T-cell (primary cell): ENCODE measurements around the gene RHOD. TPM values are rescaled to one million over a fixed set of nuclear protein-coding genes. Genes with fewer than 3 reads are reported as not detected.
A peak's percentile ranks its signal among the peaks of the same experiment; 100 is the strongest.

Experiments used
- ATAC-seq, 4 experiments: fragments of 200-7000 bp in 3 of 4; fragments of 150-1000 bp in 1 of 4; cut with Tn5 transposase; replicated peaks in 1 of 4; 1 replicate in 3 of 4; 2 replicates in 1 of 4; pipeline ENCODE4 v1.10.0; 2021; ENCODE audit warnings: moderate library complexity in 3 of 4, mild to moderate bottlenecking in 2 of 4, moderate number of reproducible peaks in 1 of 4
- CTCF ChIA-PET, 2 donors: fragments of 300-600 bp; sonication (Branson Sonifier 250); formaldehyde crosslinking; loops; one replicate each; lab custom pipeline; 2022; ENCODE audit warnings: antibody characterized with exemption in 2 of 2; lab: Charles Lee
- POLR2A ChIA-PET, 2 donors: fragments of 300-600 bp; sonication (Branson Sonifier 250); formaldehyde crosslinking; loops; one replicate each; lab custom pipeline; 2022; ENCODE audit warnings: antibody characterized with exemption in 2 of 2; lab: Charles Lee
- DNase-seq, 35 experiments: peaks; one replicate each; pipeline versions ENCODE4 v3.0.0 to v3.0.0-alpha.2; 2013 to 2023
- H3K27ac ChIP-seq: one replicate; pipeline ENCODE4 v1.5.1; 2013; ENCODE audit warnings: low read length
- H3K27me3 ChIP-seq, 2 experiments: replicated peaks in 1 of 2; 1 replicate in 1 of 2; 2 replicates in 1 of 2; pipeline versions ENCODE4 v1.6.1 to v1.7.0; 2013; ENCODE audit warnings: low read length in 1 of 2, mixed read lengths in 1 of 2; ENCODE audit not compliant: control insufficient read depth in 2 of 2, insufficient read depth in 2 of 2; ENCODE audit errors: extremely low read depth in 1 of 2
- H3K36me3 ChIP-seq, 2 donors: 1 replicate in 1 of 2; 2 replicates in 1 of 2; pipeline versions ENCODE4 v1.6.1 to v1.7.0; 2013; ENCODE audit warnings: low read length in 1 of 2; ENCODE audit not compliant: control insufficient read depth in 2 of 2, insufficient read depth in 1 of 2; ENCODE audit errors: extremely low read depth in 1 of 2
- H3K4me1 ChIP-seq, 2 experiments: 1 replicate in 1 of 2; 2 replicates in 1 of 2; pipeline versions ENCODE4 v1.6.1 to v1.7.0; 2013; ENCODE audit warnings: low read length in 2 of 2, mixed read lengths in 1 of 2; ENCODE audit not compliant: insufficient read depth in 2 of 2, control insufficient read depth in 1 of 2; ENCODE audit errors: extremely low read depth in 1 of 2
- H3K4me3 ChIP-seq, 2 donors: 1 replicate in 1 of 2; 2 replicates in 1 of 2; pipeline versions ENCODE4 v1.5.1 to v1.7.0; 2013; ENCODE audit warnings: mild to moderate bottlenecking in 2 of 2, low read length in 1 of 2, moderate library complexity in 1 of 2; ENCODE audit not compliant: control insufficient read depth in 1 of 2; ENCODE audit errors: extremely low read depth in 1 of 2
- H3K9me3 ChIP-seq: 2 replicates; pipeline ENCODE4 v1.7.0; 2013
- H3K27ac Mint-ChIP-seq, 2 donors: one replicate each; pipeline ENCODE4 v1.8.0; 2020 to 2021; ENCODE audit warnings: mild to moderate bottlenecking in 2 of 2, mixed read lengths in 2 of 2
- H3K27me3 Mint-ChIP-seq, 2 donors: one replicate each; pipeline ENCODE4 v1.8.0; 2021 to 2022; ENCODE audit warnings: mixed read lengths in 2 of 2
- H3K36me3 Mint-ChIP-seq: one replicate; pipeline ENCODE4 v1.8.0; 2021; ENCODE audit warnings: mixed read lengths
- H3K4me1 Mint-ChIP-seq, 3 donors: one replicate each; pipeline ENCODE4 v1.8.0; 2020 to 2022; ENCODE audit warnings: mixed read lengths in 3 of 3, mild to moderate bottlenecking in 1 of 3
- H3K4me3 Mint-ChIP-seq, 3 donors: one replicate each; pipeline ENCODE4 v1.8.0; 2020 to 2022; ENCODE audit warnings: mild to moderate bottlenecking in 3 of 3, mixed read lengths in 3 of 3, moderate library complexity in 3 of 3
- H3K9me3 Mint-ChIP-seq, 3 donors: one replicate each; pipeline ENCODE4 v1.8.0; 2020 to 2022; ENCODE audit warnings: mixed read lengths in 3 of 3
- WGBS: methylation state at CpG from one replicate; pipeline ENCODE4 v1.1.5; 2013; ENCODE audit warnings: missing lambda C conversion rate; ENCODE audit not compliant: insufficient coverage; 5-methylcytosine and 5-hydroxymethylcytosine counted together
- total RNA-seq, 35 experiments: library from RNA in 6 of 35; stranded (reverse) in 6 of 35; fragments of 120-200 nt in 1 of 35; gene quantifications; one replicate each; pipeline versions ENCODE4 v1.2.1 to v1.2.4 and lab custom pipeline; 2013 to 2026

The RHOD gene
- total RNA-seq, 5 donors from 2014 or later (not counting 1 experiment from before 2014, with no cell fraction given) = 0.59 to 0.88 (median 0.66) TPM; not detected in 2

DNA sequence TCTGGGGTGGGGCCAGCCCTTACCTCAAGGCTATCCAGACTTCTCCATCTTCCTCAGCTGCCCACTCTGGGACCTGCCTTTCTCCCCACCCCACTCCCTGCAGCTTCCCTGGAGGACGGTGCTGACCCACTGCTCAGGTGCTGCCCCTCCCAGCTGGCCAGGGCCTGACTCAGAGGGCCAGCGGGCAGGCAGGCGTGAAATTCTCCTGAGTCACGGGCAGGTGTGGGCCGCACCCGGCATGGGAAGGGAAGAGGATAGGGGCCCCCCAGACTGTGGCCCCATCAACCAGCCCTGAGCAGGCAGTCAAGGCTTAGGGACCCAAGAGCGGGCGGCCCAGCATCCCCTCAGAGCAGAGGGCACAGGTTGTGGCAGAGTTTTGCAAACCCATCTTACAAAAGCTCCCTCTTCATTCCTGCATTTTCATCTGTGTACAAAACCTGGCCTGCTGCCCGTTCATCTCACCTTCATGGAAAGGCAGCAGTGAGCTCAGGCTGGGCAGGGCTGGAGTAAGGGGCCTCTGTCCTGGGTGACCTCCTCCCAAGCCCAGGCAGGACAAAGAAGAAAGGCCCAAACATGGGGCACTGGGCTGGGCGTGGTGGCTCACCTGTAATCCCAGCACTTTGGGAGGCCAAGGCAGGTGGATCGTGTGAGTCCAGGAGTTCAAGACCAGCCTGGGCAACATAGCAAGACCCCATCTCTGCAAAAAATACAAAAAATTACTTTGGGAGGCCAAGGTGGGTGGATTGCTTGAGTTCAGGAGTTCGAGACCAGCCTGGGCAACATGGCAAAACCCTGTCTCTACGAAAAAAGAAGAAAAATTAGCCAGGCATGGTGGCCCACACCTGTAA, 6.1 kb downstream of the RHOD start:
- no peak overlapping the region for H3K27ac Mint-ChIP-seq

DNA sequence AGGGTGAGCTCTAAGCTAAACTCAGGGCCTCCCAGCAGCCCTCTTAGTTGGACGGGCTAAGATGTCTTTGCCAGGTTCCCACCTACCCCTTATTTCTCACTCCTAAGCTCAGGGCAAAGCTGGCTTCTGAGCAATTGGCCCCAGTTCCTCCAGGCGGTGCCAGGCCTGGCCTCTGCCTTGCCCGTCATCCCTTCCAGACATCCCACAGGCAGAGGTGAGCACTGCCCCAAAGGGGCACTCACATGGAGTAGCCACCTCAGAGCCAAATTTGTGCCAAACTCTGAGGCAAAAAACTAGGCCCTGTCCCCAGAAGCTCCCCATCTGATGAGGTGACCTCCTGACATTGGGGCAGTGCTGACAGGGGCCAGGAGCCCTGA, 9.7 kb downstream of the RHOD start:
- H3K9me3 Mint-ChIP-seq = no peaks in the 10 kb centered on the region
- peaks cover 0 to 2% of the 10 kb centered on the region in 2 experiments for H3K4me1 ChIP-seq
- H3K9me3 ChIP-seq = no peaks in the 10 kb centered on the region
- H3K4me3 Mint-ChIP-seq = no peak overlapping the region
- no peaks in the 10 kb centered on the region for H3K36me3 ChIP-seq
- 92% methylated on average over 3 of the region's 3 CpGs for WGBS
- no peak overlapping the region for H3K27ac Mint-ChIP-seq
- no peaks in the 10 kb centered on the region for H3K4me1 Mint-ChIP-seq
- ATAC-seq (no peak), DNase-seq (no peak)
- H3K27ac ChIP-seq = no peak overlapping the region
- H3K36me3 Mint-ChIP-seq = no peaks in the 10 kb centered on the region
- ChIA-PET CTCF (no interaction called here), POLR2A (no interaction called here)
- H3K27me3 ChIP-seq = peaks cover 0 to 16% of the 10 kb centered on the region in 2 experiments
- H3K4me3 ChIP-seq = no peak overlapping the region
- H3K27me3 Mint-ChIP-seq = no peaks in the 10 kb centered on the region

More for the DNA sequence above, 6.1 kb downstream of the RHOD start:
- ChIA-PET CTCF (no interaction called here), POLR2A (no interaction called here)
- Histone ChIP-seq H3K4me1 (no peaks in the 10 kb centered on the region), H3K36me3 (no peaks in the 10 kb centered on the region), H3K4me3 (no peak overlapping the region), H3K27me3 (peaks cover 0 to 7% of the 10 kb centered on the region in 2 experiments), H3K9me3 (no peaks in the 10 kb centered on the region), H3K27ac (no peak overlapping the region)
- Mint-ChIP-seq H3K9me3 (no peaks in the 10 kb centered on the region), H3K4me1 (no peaks in the 10 kb centered on the region), H3K4me3 (no peak overlapping the region), H3K27me3 (no peaks in the 10 kb centered on the region), H3K36me3 (no peaks in the 10 kb centered on the region)
- DNase-seq (no peak), ATAC-seq (no peak)
- WGBS = 94% methylated on average over 3 of the region's 13 CpGs

DNA sequence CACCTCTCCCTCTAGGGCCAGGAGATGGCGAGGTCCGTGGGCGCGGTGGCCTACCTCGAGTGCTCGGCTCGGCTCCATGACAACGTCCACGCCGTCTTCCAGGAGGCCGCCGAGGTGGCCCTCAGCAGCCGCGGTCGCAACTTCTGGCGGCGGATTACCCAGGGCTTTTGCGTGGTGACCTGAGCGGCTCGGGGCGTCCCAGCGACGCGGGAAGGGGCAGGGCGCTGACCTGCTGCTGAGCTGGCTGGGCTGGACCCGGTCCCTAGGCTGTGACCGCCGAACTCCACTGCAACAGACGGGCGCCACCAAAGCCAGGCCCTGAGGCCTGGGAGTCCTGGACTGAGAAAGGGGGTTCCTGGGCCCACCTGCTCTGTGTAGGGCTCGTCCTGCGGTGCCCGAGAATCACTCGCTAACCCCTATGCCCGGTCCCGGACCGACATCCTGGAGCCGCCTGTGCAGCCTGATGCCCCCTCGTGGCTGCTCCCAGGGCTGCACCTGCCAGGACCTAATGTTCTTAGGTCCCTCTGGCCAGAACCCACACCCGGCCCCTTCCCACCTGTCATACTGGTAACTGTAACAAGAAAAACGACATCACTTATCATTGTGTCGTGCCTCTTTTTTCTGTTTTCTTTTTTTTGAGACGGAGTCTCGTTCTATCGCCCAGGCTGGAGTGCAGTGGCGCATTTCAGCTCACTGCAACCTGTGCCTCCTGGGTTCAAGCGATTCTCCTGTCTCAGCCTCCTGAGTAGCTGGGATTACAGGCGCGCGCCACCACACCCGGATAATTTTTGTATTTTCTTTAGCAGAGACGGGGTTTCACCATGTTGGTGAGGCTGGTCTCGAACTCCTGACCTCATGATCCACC, 15.0 kb downstream of the RHOD start:
- H3K36me3 ChIP-seq = no peaks in the 10 kb centered on the region
- ChIA-PET CTCF (no interaction called here), POLR2A (no interaction called here)
- no peaks in the 10 kb centered on the region for H3K9me3 Mint-ChIP-seq
- WGBS = 43% methylated on average over 52 of the region's 53 CpGs
- DNase-seq (peak; percentile 11 to 79 (median 60)), ATAC-seq (peak; percentile 85 to 92 (median 92))
- peaks cover 0 to 4% of the 10 kb centered on the region in 2 donors for H3K27me3 Mint-ChIP-seq
- no peak overlapping the region for H3K27ac ChIP-seq
- peak overlapping the region; percentile 8 to 66 for H3K4me3 ChIP-seq
- peaks cover 0 to 28% of the 10 kb centered on the region in 2 experiments for H3K27me3 ChIP-seq
- peaks cover 0 to 9% of the 10 kb centered on the region in 2 experiments for H3K4me1 ChIP-seq
- no peaks in the 10 kb centered on the region for H3K9me3 ChIP-seq
- H3K4me1 Mint-ChIP-seq = peaks cover 3 to 6% (median 4%) of the 10 kb centered on the region in 3 donors
- peak overlapping the region; percentile 44 to 58 (median 50) for H3K4me3 Mint-ChIP-seq
- no peak overlapping the region for H3K27ac Mint-ChIP-seq
- no peaks in the 10 kb centered on the region for H3K36me3 Mint-ChIP-seq

DNA sequence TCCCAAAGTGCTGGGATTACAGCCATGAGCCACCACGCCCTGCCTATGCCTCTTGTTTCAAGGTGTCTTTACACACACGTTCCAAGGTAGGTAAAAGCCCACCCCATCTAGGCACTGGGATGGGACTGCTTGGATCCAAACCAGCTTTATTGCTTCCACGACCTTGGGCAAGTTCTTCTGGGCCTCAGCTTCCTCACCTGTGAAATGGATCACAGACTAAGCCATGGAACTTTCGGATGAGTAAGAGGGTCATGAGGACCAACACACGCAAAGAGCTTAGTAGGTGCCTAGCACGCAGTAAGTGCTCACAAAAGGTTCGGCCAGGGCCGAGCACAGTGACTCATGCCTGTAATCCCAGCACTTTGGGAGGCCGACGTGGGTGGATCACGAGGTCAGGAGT, 15.6 kb downstream of the RHOD start:
- H3K4me3 Mint-ChIP-seq = no peak overlapping the region
- H3K36me3 ChIP-seq = no peaks in the 10 kb centered on the region
- POLR2A ChIA-PET = no interaction called here
- no peaks in the 10 kb centered on the region for H3K9me3 Mint-ChIP-seq
- peaks cover 0 to 4% of the 10 kb centered on the region in 2 donors for H3K27me3 Mint-ChIP-seq
- no peak for ATAC-seq
- no peaks in the 10 kb centered on the region for H3K36me3 Mint-ChIP-seq
- H3K4me3 ChIP-seq = no peak overlapping the region
- H3K4me1 ChIP-seq = peaks cover 0 to 9% of the 10 kb centered on the region in 2 experiments
- no peak for DNase-seq
- peaks cover 0 to 28% of the 10 kb centered on the region in 2 experiments for H3K27me3 ChIP-seq
- H3K4me1 Mint-ChIP-seq = peaks cover 3 to 6% (median 4%) of the 10 kb centered on the region in 3 donors
- H3K9me3 ChIP-seq = no peaks in the 10 kb centered on the region
- H3K27ac ChIP-seq = no peak overlapping the region
- 73% methylated on average over 6 of the region's 11 CpGs for WGBS
- CTCF ChIA-PET = interaction anchor here in 1 of 2 donors (0.6 to 0.7 kb wide), 2 partner anchors 31 to 45 kb away, joined by 4 read pairs; no protein-coding TSS in a partner anchor
- no peak overlapping the region for H3K27ac Mint-ChIP-seq

DNA sequence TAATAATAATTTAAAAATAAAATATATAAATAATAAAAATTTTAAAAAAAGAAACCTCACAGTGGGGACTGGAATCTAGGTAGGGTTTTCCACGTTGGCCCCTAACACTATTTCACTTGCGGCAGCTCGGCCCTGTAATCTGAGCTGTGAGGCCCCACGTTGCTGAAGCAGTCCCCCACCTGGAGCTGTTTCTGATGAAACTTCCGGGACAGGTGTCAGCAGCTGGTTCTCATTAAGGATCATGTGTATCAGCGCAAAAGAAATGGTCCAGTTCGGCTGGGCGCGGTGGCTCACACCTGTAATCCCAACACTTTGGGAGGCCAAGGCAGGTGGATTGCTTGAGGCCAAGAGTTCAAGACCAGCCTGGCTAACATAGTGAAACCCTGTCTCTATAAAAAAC, 17.3 kb downstream of the RHOD start:
- no peak for ATAC-seq
- no peaks in the 10 kb centered on the region for H3K36me3 ChIP-seq
- ChIA-PET POLR2A (no interaction called here), CTCF (no interaction called here)
- Mint-ChIP-seq H3K4me1 (peaks cover 3 to 6% (median 4%) of the 10 kb centered on the region in 3 donors), H3K36me3 (no peaks in the 10 kb centered on the region), H3K4me3 (no peak overlapping the region), H3K27me3 (peaks cover 0 to 4% of the 10 kb centered on the region in 2 donors), H3K27ac (no peak overlapping the region), H3K9me3 (no peaks in the 10 kb centered on the region)
- peaks cover 0 to 13% of the 10 kb centered on the region in 2 experiments for H3K4me1 ChIP-seq
- no peaks in the 10 kb centered on the region for H3K9me3 ChIP-seq
- no peak for DNase-seq
- H3K27me3 ChIP-seq = peaks cover 0 to 32% of the 10 kb centered on the region in 2 experiments
- no peak overlapping the region for H3K4me3 ChIP-seq
- WGBS = 89% methylated on average over 6 of the region's 9 CpGs
- no peak overlapping the region for H3K27ac ChIP-seq

DNA sequence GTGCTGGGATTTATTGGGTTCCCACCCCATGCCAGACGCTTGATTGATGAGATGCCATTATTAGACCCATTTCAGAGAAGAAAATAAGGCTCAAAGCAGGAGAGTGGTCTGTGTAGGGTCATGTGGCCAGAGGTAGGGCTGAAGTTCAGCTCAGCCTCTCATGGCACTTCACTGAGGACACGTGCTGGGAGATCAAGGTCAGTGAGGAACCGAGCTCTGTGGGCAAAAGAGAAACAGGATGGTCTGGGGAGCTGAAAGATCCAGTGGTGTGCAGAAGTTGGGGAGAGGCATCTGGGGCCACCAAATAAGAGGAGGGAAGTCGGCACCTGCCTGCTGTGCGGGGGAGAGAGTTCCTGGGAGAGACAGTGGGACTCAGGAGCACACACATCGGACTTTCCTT, 19.6 kb downstream of the RHOD start:
- peaks cover 3 to 6% (median 4%) of the 10 kb centered on the region in 3 donors for H3K4me1 Mint-ChIP-seq
- H3K9me3 Mint-ChIP-seq = no peaks in the 10 kb centered on the region
- H3K27me3 ChIP-seq = peaks cover 0 to 22% of the 10 kb centered on the region in 2 experiments
- H3K27me3 Mint-ChIP-seq = peaks cover 0 to 4% of the 10 kb centered on the region in 2 donors
- POLR2A ChIA-PET = interaction anchor here (0.7 kb wide), 3 partner anchors 88 to 514 kb away, joined by 3 to 9 read pairs (median 5); no protein-coding TSS in a partner anchor
- CTCF ChIA-PET = no interaction called here
- no peaks in the 10 kb centered on the region for H3K9me3 ChIP-seq
- no peak overlapping the region for H3K27ac Mint-ChIP-seq
- H3K4me1 ChIP-seq = peaks cover 0 to 12% of the 10 kb centered on the region in 2 experiments
- WGBS = 84% methylated on average over 3 of the region's 6 CpGs
- no peak for ATAC-seq
- H3K27ac ChIP-seq = no peak overlapping the region
- H3K4me3 Mint-ChIP-seq = no peak overlapping the region
- no peaks in the 10 kb centered on the region for H3K36me3 Mint-ChIP-seq
- no peaks in the 10 kb centered on the region for H3K36me3 ChIP-seq
- DNase-seq = no peak
- H3K4me3 ChIP-seq = no peak overlapping the region
